ENCODE measurements around the gene SBNO2. TPM values are rescaled to one million over a fixed set of nuclear protein-coding genes. Genes with fewer than 3 reads are reported as not detected.

SBNO2 gene
- total RNA-seq, 1 experiment from 2014 or later: 46.3 TPM

DNA sequence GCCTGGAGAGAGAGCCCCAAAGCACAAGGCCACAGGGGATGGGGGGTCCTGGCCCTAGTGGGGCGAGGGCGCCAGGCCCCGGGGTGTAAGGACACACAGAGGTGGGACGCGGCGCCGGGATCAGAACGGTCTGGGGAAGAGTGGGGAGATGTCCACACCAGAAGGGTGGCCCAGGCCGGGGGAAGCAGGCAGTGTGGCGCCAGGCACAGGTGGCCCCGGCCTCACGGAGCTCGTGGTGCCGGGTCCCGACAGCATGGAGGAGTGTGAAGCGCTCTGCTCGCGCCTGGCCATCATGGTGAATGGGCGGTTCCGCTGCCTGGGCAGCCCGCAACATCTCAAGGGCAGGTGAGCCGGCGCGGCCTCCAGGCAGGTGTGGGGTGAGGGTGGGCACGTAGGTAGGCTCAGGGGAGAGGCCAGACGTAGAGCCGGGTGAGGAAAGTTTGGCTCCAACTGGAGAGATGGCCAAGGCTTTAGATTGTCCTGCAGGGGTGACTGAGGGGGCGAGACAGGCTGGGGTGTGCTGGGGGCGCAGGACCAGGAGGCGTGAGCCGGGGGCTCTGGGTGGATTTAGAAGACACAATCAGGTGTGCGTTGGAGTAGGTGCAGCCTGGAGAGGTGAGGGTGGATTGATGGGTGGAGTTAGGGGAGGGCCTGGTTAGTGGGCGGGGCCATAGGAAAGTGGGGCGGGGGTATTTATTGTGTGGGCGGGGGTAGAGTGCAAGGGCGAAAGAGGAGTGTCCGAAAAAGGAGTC is 110.0 kb downstream of the SBNO2 start:
- H4K8ac ChIP-seq (replicated peaks; ENCODE audit: insufficient read length, low read depth, low read length): no peak overlapping the region
- TF ChIP-seq, protein P1, sequence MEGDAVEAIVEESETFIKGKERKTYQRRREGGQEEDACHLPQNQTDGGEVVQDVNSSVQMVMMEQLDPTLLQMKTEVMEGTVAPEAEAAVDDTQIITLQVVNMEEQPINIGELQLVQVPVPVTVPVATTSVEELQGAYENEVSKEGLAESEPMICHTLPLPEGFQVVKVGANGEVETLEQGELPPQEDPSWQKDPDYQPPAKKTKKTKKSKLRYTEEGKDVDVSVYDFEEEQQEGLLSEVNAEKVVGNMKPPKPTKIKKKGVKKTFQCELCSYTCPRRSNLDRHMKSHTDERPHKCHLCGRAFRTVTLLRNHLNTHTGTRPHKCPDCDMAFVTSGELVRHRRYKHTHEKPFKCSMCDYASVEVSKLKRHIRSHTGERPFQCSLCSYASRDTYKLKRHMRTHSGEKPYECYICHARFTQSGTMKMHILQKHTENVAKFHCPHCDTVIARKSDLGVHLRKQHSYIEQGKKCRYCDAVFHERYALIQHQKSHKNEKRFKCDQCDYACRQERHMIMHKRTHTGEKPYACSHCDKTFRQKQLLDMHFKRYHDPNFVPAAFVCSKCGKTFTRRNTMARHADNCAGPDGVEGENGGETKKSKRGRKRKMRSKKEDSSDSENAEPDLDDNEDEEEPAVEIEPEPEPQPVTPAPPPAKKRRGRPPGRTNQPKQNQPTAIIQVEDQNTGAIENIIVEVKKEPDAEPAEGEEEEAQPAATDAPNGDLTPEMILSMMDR (conservative IDR thresholded peaks at IDR 0.05): no peak
- no CpG with 5 or more reads among the region's 37 CpGs for WGBS (ENCODE audit: extremely low coverage, insufficient read length, low lambda C conversion rate)
- Mint-ChIP-seq H3K27ac (no peak overlapping the region; a peak in 1 of 7 replicates), H3K4me3 (peak overlapping the region; percentile 59 to 80), H3K27me3 (ENCODE audit: low read depth) (peaks cover 24% of the 10 kb centered on the region), H3K9me3 (no peaks in the 10 kb centered on the region), H3K4me1 (peaks cover 11 to 35% of the 10 kb centered on the region in 2 experiments), H3K36me3 (ENCODE audit: insufficient read depth in 1 of 3, low read depth in 3 of 3) (peaks cover 0 to 2% (median 0%) of the 10 kb centered on the region in 3 experiments; a peak in 1 of 7 replicates)
- no peaks in the 10 kb centered on the region for H3K79me1 ChIP-seq (ENCODE audit: insufficient read depth, low read depth, low read length, poor library complexity, severe bottlenecking)
- no peak overlapping the region for H2AFZ ChIP-seq (ENCODE audit: low read length)
- H2BK20ac ChIP-seq (ENCODE audit: low read depth, low read length, poor library complexity, severe bottlenecking): no peak overlapping the region
- H3K23me2 ChIP-seq (ENCODE audit: insufficient read length, low read depth, low read length, poor library complexity, severe bottlenecking): peaks cover 22% of the 10 kb centered on the region
- H3K27me3 ChIP-seq (ENCODE audit: insufficient read depth, low read length): no peaks in the 10 kb centered on the region; the same call in 1 of the 2 replicates
- H3K9me3 ChIP-seq (ENCODE audit: control insufficient read depth, low read depth, low read length): no peaks in the 10 kb centered on the region
- no peak overlapping the region for H3T11ph ChIP-seq (ENCODE audit: low read length)
- H4K20me1 ChIP-seq (ENCODE audit: control insufficient read depth, insufficient read depth, insufficient read length): no peaks in the 10 kb centered on the region
- H2BK120ac ChIP-seq (ENCODE audit: low read depth, low read length, poor library complexity, severe bottlenecking): no peak overlapping the region
- H3K4ac ChIP-seq (ENCODE audit: low read depth, low read length): no peak overlapping the region
- no peak overlapping the region for H3K23ac ChIP-seq (ENCODE audit: insufficient read length, low read depth, low read length)
- peaks cover 5% of the 10 kb centered on the region; the same call in 1 of the 2 replicates for H3K4me1 ChIP-seq (ENCODE audit: insufficient read depth, low read length)
- peak overlapping the region; percentile 23 for H3K4me2 ChIP-seq (ENCODE audit: insufficient read depth, insufficient read length, low read length)
- no peak overlapping the region for H4K5ac ChIP-seq (ENCODE audit: insufficient read length, low read depth, low read length)
- no peak overlapping the region for H2BK12ac ChIP-seq (ENCODE audit: insufficient read length, low read depth, low read length)
- H3K27ac ChIP-seq (ENCODE audit: insufficient read length, low read depth, low read length): no peak overlapping the region
- no peak overlapping the region for H3K14ac ChIP-seq (ENCODE audit: insufficient read depth, low read length)
- no peak overlapping the region for H2BK15ac ChIP-seq (ENCODE audit: low read depth, low read length)
- H3K79me2 ChIP-seq (ENCODE audit: insufficient read depth, low read length): no peaks in the 10 kb centered on the region
- no peak overlapping the region for H3K9ac ChIP-seq (ENCODE audit: extremely low read depth, insufficient read length, low read length)
- no peak overlapping the region for H2BK5ac ChIP-seq (ENCODE audit: insufficient read length, low read length)
- H4K91ac ChIP-seq (ENCODE audit: insufficient read length, low read depth, low read length): no peak overlapping the region
- no peak overlapping the region for H2AK5ac ChIP-seq (ENCODE audit: insufficient read length, low read length)
- no peak overlapping the region for H3K18ac ChIP-seq (ENCODE audit: insufficient read length, low read depth, low read length)
- no peak overlapping the region for H3K56ac ChIP-seq (ENCODE audit: insufficient read length, low read depth, low read length)
- peak; percentile 80 for DNase-seq
